ENCODE results near the gene ADAM33. TPM values are rescaled to one million over a fixed set of nuclear protein-coding genes. Genes with fewer than 3 reads are reported as not detected.

ADAM33 gene
- total RNA-seq, result 2.2 and 3.8 TPM in 2 replicates

GRCh38 chr20:3681931-3682781 is at the start of gene ADAM33:
ADAM33 (minus strand) TSS chr20:3682010; CDS start chr20:3682004, 6 bp downstream.

GRCh38 chr20:3712279-3712873 is 30.6 kb upstream of the ADAM33 start, which contains the start of gene SIGLEC1:
SIGLEC1 (minus strand) TSS chr20:3712600; CDS start chr20:3707128, 5,472 bp downstream.

GRCh38 chr20:3663031-3663701 is 18.6 kb downstream of the ADAM33 start, which contains the start of gene GFRA4:
GFRA4 (minus strand) TSS chr20:3663399; CDS start chr20:3663399, 0 bp downstream.

Other genes starting within 250 kb of the ADAM33 start
- 41.6 and 43.5 TPM in 2 replicates for gene ATRN, start 211.0 kb downstream of the ADAM33 start, total RNA-seq
- gene GFRA4, start 18.6 kb downstream of the ADAM33 start, total RNA-seq, result not detected in 2 replicates
- gene SIGLEC1, start 30.6 kb upstream of the ADAM33 start, total RNA-seq, result not detected in 2 replicates
- gene HSPA12B, start 50.7 kb upstream of the ADAM33 start, total RNA-seq, result 0.13 and 0.22 TPM in 2 replicates
- 12.5 and 16.2 TPM in 2 replicates for gene ADISSP, start 85.7 kb upstream of the ADAM33 start, total RNA-seq
- 0.22 TPM in 1 of 2 replicates, not detected in the other for gene SPEF1, start 99.4 kb upstream of the ADAM33 start, total RNA-seq
- 65.9 and 67.7 TPM in 2 replicates for gene CENPB, start 104.7 kb upstream of the ADAM33 start, total RNA-seq
- gene CDC25B, start 114.3 kb upstream of the ADAM33 start, total RNA-seq, result 48.6 and 52.5 TPM in 2 replicates
- gene AP5S1, start 138.5 kb upstream of the ADAM33 start, total RNA-seq, result 16.9 and 19.9 TPM in 2 replicates
- gene MAVS, start 164.8 kb upstream of the ADAM33 start, total RNA-seq, result 30.8 and 31.7 TPM in 2 replicates
- 52.4 and 71.0 TPM in 2 replicates for gene PANK2, start 207.4 kb upstream of the ADAM33 start, total RNA-seq